Measurements from ENCODE around the gene FMO4.

GRCh38 chr1:171384496-171384895 lies 70.5 kb downstream of the FMO4 start:
- TF ChIP-seq CTCF (IDR thresholded peaks at IDR 0.05; ENCODE audit: low read length) (no peak), EZH2 (IDR thresholded peaks at IDR 0.05; ENCODE audit: borderline replicate concordance, low read length) (no peak)

All from OCI-LY1 (cell line).